CD4-positive, alpha-beta T cell (primary cell): ENCODE measurements around the gene ISCU. TPM values are rescaled to one million over a fixed set of nuclear protein-coding genes. Genes with fewer than 3 reads are reported as not detected.

ENCODE experiments used
- ATAC-seq: fragments of 200-7000 bp; cut with Tn5 transposase; one replicate; pipeline ENCODE4 v1.10.0; 2022; ENCODE audit warnings: mild to moderate bottlenecking; ENCODE audit not compliant: poor library complexity
- CTCF ChIA-PET: fragments of 350-600 bp; sonication (Branson Sonifier 250); formaldehyde crosslinking; loops from one replicate; lab custom pipeline; 2021; ENCODE audit warnings: antibody characterized with exemption, inconsistent platforms; lab: Charles Lee
- POLR2A ChIA-PET: fragments of 350-600 bp; sonication (Branson Sonifier 250); formaldehyde crosslinking; loops from one replicate; lab custom pipeline; 2021; ENCODE audit warnings: antibody characterized with exemption, inconsistent platforms; lab: Charles Lee
- DNase-seq, 14 experiments: peaks; one replicate each; pipeline ENCODE4 v3.0.0-alpha.2; 2013 to 2020; ENCODE audit warnings: mixed read lengths in 2 of 14
- H3K27ac ChIP-seq, 2 donors: one replicate each; pipeline versions ENCODE4 v1.5.1 to v1.7.0; 2013; ENCODE audit warnings: low read length in 2 of 2, low read depth in 1 of 2, mild to moderate bottlenecking in 1 of 2
- H3K27me3 ChIP-seq, 2 experiments: 1 replicate in 1 of 2; 2 replicates in 1 of 2; pipeline versions ENCODE4 v1.6.1 to v1.7.0; 2013; ENCODE audit warnings: low read length in 2 of 2, control low read depth in 1 of 2, mild to moderate bottlenecking in 1 of 2, moderate library complexity in 1 of 2; ENCODE audit not compliant: insufficient read depth in 2 of 2, control insufficient read depth in 1 of 2
- H3K36me3 ChIP-seq: one replicate; pipeline ENCODE4 v1.6.1; 2013; ENCODE audit warnings: low read length, control low read depth; ENCODE audit not compliant: insufficient read depth
- H3K4me1 ChIP-seq: one replicate; pipeline ENCODE4 v1.6.1; 2013; ENCODE audit warnings: low read length, control low read depth; ENCODE audit not compliant: insufficient read depth
- H3K4me3 ChIP-seq: one replicate; pipeline ENCODE4 v1.5.1; 2013; ENCODE audit warnings: mild to moderate bottlenecking, low read length, moderate library complexity
- H3K9me3 ChIP-seq, 2 experiments: 1 replicate in 1 of 2; 2 replicates in 1 of 2; pipeline versions ENCODE4 v1.6.1 to v1.7.0; 2013; ENCODE audit warnings: low read length in 2 of 2, mild to moderate bottlenecking in 2 of 2, control low read depth in 1 of 2, moderate library complexity in 1 of 2; ENCODE audit not compliant: control insufficient read depth in 1 of 2, insufficient read depth in 1 of 2
- H3K27ac Mint-ChIP-seq: one replicate; pipeline ENCODE4 v1.8.0; 2020; ENCODE audit warnings: mixed read lengths
- H3K27me3 Mint-ChIP-seq: one replicate; pipeline ENCODE4 v1.8.0; 2021; ENCODE audit warnings: mixed read lengths
- H3K36me3 Mint-ChIP-seq: one replicate; pipeline ENCODE4 v1.8.0; 2021; ENCODE audit warnings: low read depth, mixed read lengths
- H3K4me1 Mint-ChIP-seq: one replicate; pipeline ENCODE4 v1.8.0; 2021; ENCODE audit warnings: low read depth, mixed read lengths
- H3K4me3 Mint-ChIP-seq: one replicate; pipeline ENCODE4 v1.8.0; 2020; ENCODE audit warnings: mild to moderate bottlenecking, mixed read lengths
- H3K9me3 Mint-ChIP-seq: one replicate; pipeline ENCODE4 v1.8.0; 2020; ENCODE audit warnings: mixed read lengths
- intact Hi-C, 2 experiments: fragments of 100-400 bp; cut with DNase I in 1 of 2; cut with micrococcal nuclease in 1 of 2; formaldehyde crosslinking; loops; one replicate each; pipeline versions ENCODE4 v1.15.1 to v1.9.0; 2023 to 2025; cut with DNase I, micrococcal nuclease
- total RNA-seq, 174 experiments: library from RNA in 2 of 174; stranded (reverse) in 2 of 174; gene quantifications; one replicate each; pipeline ENCODE4 v1.2.3 and lab custom pipeline; 2021 to 2026
- TF ChIP-seq, protein P1 (sequence below): fragments of 200-600 bp; IDR thresholded peaks from one replicate; pipeline ENCODE4 v1.8.0; 2022; ENCODE audit warnings: antibody characterized with exemption, mild to moderate bottlenecking

The ISCU gene
- total RNA-seq, 2 experiments from 2014 or later = 269 to 270 TPM

DNA sequence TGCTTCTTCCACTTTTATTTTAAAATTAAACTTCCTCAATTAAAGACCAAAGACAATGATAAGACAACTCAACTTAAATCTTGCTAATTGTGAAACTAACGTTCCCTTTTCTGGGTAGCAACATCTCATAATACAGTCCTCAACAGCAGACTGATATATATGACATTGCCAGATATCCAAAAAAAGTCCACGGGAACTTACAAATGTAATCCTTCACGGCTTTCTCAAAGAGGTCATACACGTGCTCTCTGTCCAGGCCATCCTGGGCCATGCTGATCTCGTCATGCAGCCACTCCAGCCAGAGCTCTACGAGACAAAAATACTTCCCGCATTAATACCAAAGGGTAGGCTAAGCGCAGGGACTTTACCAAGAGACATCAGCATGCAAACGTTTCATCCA lies 14.7 kb upstream of the ISCU start:
- H3K27me3 ChIP-seq = no peaks in the 10 kb centered on the region
- H3K27ac Mint-ChIP-seq = peak overlapping the region; percentile 25
- no peak overlapping the region for H3K27ac ChIP-seq
- H3K4me1 Mint-ChIP-seq = peaks cover 54% of the 10 kb centered on the region
- H3K4me3 ChIP-seq = no peak overlapping the region
- H3K27me3 Mint-ChIP-seq = no peaks in the 10 kb centered on the region
- peaks cover 79% of the 10 kb centered on the region for H3K36me3 Mint-ChIP-seq
- intact Hi-C loops = no loop called here
- H3K4me3 Mint-ChIP-seq = no peak overlapping the region
- POLR2A ChIA-PET = no interaction called here
- TF ChIP-seq, protein P1, sequence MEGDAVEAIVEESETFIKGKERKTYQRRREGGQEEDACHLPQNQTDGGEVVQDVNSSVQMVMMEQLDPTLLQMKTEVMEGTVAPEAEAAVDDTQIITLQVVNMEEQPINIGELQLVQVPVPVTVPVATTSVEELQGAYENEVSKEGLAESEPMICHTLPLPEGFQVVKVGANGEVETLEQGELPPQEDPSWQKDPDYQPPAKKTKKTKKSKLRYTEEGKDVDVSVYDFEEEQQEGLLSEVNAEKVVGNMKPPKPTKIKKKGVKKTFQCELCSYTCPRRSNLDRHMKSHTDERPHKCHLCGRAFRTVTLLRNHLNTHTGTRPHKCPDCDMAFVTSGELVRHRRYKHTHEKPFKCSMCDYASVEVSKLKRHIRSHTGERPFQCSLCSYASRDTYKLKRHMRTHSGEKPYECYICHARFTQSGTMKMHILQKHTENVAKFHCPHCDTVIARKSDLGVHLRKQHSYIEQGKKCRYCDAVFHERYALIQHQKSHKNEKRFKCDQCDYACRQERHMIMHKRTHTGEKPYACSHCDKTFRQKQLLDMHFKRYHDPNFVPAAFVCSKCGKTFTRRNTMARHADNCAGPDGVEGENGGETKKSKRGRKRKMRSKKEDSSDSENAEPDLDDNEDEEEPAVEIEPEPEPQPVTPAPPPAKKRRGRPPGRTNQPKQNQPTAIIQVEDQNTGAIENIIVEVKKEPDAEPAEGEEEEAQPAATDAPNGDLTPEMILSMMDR = no peak
- H3K36me3 ChIP-seq = peaks cover 67% of the 10 kb centered on the region
- no peaks in the 10 kb centered on the region for H3K9me3 Mint-ChIP-seq
- ATAC-seq (no peak), DNase-seq (no peak)
- H3K9me3 ChIP-seq = no peaks in the 10 kb centered on the region
- CTCF ChIA-PET = no interaction called here
- peaks cover 6% of the 10 kb centered on the region for H3K4me1 ChIP-seq

DNA sequence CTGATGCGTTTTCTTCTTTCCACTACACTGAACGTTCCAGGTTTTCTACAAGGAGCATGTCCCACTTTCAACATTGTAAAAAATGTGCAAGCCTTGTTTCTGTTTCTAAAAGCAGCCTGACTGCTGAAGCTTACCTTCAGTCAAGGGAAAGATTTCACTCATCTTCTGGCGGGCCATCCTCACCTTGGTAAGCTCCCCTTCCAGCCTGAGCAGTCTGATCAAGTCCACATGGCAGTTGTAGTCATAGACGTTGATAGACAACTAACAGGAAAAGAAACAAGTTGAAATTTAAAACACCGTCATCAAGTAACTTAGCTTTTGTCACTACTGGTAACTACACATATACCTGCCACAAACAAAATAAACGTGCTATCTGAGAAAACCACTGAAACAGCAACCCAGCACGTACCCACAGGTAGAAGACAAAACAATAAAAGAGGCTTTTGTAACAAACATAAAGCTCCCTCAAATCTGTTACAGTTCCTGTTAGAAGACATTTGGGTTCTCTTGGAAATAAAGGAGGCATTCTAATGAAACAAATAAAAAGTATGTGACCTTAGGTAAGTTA lies 13.4 kb upstream of the ISCU start:
- peaks cover 75% of the 10 kb centered on the region for H3K36me3 Mint-ChIP-seq
- ChIA-PET POLR2A (interaction anchor here (0.8 to 2.1 kb wide), 3 partner anchors 12 to 19 kb away, joined by 3 to 10 read pairs (median 8); partner anchors contain the start of genes ISCU and SART3), CTCF (interaction anchor here (1.1 kb wide), 1 partner anchor 9 kb away, joined by 3 read pairs; no protein-coding TSS in a partner anchor)
- H3K9me3 Mint-ChIP-seq = no peaks in the 10 kb centered on the region
- peaks cover 10% of the 10 kb centered on the region for H3K4me1 ChIP-seq
- no peaks in the 10 kb centered on the region for H3K9me3 ChIP-seq
- DNase-seq (no peak), ATAC-seq (no peak)
- no peaks in the 10 kb centered on the region for H3K27me3 ChIP-seq
- peaks cover 56% of the 10 kb centered on the region for H3K4me1 Mint-ChIP-seq
- intact Hi-C loops = no loop called here
- no peak overlapping the region for H3K27ac ChIP-seq
- no peak overlapping the region for H3K27ac Mint-ChIP-seq
- no peak overlapping the region for H3K4me3 ChIP-seq
- peaks cover 53% of the 10 kb centered on the region for H3K36me3 ChIP-seq
- TF ChIP-seq, protein P1 = no peak
- H3K4me3 Mint-ChIP-seq = no peak overlapping the region
- H3K27me3 Mint-ChIP-seq = no peaks in the 10 kb centered on the region

DNA sequence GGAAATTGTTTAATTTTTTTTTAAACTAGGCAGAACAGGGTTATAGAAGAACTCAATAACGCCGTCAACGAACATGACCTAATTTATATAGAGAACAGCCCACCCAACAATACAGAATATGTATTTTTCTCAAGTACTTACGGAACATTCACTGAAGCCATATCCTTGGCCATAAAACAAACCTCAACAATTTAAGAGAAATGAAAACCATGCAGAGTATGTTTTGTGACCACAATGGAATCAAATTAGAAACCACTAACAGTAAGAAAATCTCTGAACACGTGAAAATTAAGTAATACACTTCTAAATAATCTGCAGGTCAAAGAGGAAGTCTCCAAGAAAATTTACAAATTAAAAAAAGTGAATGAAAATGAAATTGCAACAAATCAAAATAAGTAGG lies 10.9 kb upstream of the ISCU start:
- no peak for DNase-seq
- CTCF ChIA-PET = no interaction called here
- ATAC-seq = no peak
- Histone ChIP-seq H3K4me1 (peaks cover 20% of the 10 kb centered on the region), H3K27ac (no peak overlapping the region), H3K36me3 (peaks cover 39% of the 10 kb centered on the region), H3K9me3 (no peaks in the 10 kb centered on the region), H3K4me3 (no peak overlapping the region), H3K27me3 (no peaks in the 10 kb centered on the region)
- POLR2A ChIA-PET = no interaction called here
- peak overlapping the region; percentile 54 for H3K27ac Mint-ChIP-seq
- intact Hi-C loops = no loop called here
- H3K9me3 Mint-ChIP-seq = no peaks in the 10 kb centered on the region
- TF ChIP-seq, protein P1 = no peak
- H3K4me1 Mint-ChIP-seq = peaks cover 70% of the 10 kb centered on the region
- no peaks in the 10 kb centered on the region for H3K27me3 Mint-ChIP-seq
- peaks cover 73% of the 10 kb centered on the region for H3K36me3 Mint-ChIP-seq
- H3K4me3 Mint-ChIP-seq = no peak overlapping the region
